IPS DF 19.7 (cell line): ENCODE data around the gene TRMT13.
"Not testable (repeated sequence)": the region's sequence is repeated elsewhere in the genome, so short reads cannot be mapped to it uniquely, and the experiment has no call there.

Experiments
- DNase-seq: peaks from one replicate; pipeline ENCODE4 v3.0.0-alpha.2; 2013; ENCODE audit warnings: low read depth, low spot score

Gene TRMT13

DNA sequence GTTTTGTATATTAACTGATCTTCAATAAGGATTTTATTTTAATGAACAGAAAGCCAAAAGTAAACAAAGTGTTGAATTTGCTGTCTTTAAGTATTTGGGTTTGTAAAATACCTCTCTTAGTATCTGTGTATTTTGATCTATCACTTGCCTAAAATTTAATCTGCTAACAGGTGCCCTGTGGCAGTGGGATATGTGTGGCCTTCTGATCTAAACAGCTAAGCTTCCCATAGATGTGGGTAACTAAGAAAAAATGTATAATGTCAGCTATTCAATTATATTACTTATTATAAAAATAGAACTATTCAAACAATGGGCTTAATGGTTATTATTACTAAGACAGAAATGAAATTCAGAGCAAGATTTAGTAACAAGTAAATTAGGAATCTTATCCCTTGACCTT lies 29.9 kb downstream of the TRMT13 start:
- no peak for DNase-seq

DNA sequence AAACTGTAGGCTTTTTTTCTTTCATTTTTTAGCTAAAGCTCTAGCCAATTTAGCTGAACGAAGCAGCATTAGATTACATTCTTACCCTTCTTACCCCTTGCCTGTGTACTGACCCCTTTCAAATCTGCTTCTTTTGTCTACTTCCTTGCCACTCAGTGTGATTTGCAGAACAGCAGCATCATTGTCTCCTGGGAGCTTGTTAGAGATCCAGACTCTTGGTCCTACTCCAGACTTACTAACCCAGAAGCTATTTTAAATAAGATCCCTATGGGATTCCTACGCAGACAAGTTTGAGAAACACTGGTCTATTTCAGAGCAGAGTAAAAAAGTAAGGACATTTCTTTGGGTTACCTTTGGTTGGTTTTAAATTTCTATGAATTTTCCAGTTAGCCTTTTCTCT lies 31.3 kb downstream of the TRMT13 start:
- no peak for DNase-seq

DNA sequence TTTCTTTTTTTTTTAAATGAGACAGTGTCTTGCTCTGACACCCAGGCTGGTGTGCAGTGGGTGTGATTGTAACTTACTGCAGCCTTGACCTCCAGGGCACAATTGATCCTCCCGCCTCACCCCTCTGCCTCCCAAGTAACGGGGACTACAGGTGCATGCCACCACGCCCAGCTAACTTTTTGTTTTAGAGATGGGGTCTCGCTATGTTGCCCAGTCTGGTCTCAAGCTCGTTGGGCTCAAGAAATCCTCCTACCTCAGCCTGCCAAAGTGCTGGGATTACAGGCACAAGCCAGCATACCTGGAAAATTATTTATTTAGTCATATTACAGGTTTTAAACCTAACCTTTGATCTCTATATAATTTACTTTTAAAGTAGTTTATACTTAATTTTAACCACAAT lies 31.7 kb downstream of the TRMT13 start:
- DNase-seq: no peak

DNA sequence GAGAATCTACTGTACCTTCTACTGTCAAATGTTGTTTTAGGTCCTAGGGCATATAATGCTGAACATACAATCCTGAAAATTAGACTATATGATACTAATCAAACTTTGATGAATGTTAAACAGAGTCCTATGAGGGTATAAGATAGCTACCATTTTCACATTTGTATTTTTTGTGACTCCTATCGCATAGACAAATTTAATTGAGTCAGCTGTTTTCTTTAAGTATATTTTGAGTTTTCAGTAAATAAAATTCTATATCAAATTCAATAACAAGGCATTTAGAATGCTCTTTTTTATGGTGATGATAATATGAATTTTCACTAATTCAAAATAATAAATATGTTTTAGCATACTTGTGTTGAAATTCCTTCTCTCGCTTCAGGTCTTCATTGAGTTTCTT lies 35.1 kb downstream of the TRMT13 start:
- no peak for DNase-seq

DNA sequence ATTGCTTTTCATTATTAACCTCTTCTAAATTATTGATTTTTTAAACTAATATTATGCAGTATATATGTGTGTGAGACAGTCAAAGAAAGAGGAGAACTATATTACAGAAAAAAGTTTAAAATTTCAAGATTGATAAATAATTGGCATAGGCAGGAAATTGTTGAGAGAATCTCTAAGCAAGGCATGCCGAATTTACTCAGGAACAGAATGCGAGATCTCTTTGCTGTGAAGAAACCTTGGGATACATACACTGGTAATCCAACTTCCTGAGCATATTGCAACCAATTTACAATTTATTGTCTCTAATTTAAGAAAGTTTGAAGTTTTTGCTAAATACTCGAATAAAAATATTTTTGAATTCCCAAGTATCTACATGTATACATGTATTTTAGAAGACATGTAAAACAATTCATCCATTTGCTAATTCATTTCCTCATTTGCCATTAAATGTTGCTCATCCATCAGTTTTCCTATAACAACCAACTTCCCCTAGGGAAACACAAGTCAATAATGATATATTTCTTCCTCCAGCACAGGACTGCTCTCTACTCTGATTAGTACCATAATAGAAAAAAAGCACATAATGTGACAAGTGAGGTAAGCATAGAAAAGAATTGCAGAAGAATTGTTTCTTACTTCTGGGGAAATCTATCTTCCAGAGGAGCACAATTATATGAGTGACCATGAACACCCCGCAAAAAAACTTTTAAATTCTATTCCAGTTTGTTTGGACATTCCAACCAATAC lies 44.5 kb downstream of the TRMT13 start:
- no peak for DNase-seq

DNA sequence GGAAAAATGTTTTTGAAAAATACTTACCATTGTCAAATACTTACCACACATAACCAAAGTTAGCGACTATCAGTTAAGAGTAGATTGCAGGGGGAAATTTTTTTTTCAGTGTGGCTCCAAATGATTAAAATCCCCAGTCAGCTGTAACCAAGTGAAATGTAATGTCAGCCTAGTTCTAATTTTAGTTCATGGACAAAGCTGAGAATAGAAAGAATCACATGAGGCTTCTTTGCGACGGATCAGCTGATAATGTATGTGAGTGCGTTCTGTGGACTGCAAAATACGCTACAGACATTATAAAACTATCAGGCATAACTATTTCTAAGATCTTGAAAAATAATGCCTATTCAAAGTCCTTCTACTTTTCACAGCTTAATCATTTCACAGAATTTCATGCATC lies 45.1 kb downstream of the TRMT13 start, which contains the start of gene LRRC39:
Gene LRRC39, minus strand, starts transcription at position 166 of the 400 bp plus-strand sequence. CDS start 9,740 bp downstream, outside the sequence.
- no peak for DNase-seq

DNA sequence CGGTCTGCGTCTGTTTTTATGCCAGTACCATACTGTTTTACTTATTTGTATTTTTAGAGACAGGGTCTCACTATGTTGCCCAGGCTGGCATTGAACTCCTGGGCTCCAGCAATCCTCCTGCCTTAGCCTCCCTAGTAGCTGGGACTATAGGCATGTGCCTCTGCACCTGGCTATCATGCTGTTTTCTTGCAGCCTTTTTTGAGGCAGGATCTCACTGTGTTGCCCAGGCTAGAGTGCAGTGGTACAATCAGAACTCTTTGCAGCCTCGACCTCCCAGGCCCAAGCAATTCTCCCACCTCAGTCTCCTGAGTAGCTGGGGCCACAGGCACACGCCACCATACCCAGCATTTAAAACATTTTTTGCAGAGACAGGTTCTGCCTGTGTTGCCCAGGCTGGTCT lies 50.4 kb downstream of the TRMT13 start:
- DNase-seq: no peak

DNA sequence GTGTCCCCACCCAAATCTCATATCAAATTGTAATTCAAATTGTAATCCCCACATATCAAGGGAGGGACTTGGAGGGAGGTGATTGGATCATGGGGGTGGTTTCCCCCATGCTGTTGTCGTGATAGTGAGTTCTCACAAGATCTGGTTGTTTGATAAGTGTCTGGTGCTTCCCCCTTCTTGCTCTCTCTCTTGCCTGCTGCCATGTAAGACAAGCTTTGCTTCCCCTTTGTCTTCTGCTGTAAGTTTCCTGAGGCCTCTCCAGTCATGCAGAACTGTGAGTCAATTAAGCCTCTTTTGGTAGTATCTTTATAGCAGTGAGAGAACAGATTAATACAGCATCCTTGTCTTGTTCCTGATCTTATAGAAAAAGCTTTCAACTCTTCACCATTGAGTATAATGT lies 51.6 kb downstream of the TRMT13 start:
- no peak for DNase-seq

DNA sequence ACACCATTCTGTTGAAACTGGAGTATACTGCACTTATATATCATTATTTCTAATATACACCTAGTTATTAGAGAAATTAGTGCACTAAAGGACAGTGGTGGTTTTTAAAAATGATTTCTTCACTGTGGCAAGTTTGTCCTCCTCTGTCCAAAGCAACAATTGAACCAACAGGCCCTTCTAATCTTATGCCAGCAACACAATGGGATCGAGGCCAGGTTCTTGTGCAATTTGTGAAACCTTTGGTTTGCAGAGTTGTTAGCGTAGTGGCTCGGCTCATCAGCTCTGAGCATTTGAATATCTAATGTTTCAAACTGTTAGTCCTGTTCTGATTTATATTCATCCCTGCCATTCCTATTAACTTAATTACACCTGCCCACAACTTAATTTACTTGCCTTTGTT lies 54.9 kb downstream of the TRMT13 start:
- no peak for DNase-seq

DNA sequence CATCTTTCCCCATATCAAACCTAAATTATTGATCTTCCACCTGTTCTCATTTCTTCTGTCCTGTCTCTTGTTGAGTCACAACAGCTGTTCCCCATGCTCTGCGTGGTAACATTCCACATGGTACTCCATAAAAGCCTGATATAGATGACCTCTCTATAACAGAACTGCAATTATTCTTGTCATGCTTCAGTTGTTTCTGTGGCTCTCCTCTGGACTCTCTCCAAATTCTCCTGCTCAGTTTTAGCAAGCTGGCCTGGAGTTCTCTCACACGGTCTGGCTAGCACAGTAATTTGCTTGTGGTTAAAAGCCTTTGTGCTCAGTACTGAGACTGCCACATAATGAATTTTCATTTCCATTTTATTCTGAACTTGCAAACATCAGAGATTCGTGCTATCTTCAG lies 55.7 kb downstream of the TRMT13 start:
- DNase-seq: no peak

DNA sequence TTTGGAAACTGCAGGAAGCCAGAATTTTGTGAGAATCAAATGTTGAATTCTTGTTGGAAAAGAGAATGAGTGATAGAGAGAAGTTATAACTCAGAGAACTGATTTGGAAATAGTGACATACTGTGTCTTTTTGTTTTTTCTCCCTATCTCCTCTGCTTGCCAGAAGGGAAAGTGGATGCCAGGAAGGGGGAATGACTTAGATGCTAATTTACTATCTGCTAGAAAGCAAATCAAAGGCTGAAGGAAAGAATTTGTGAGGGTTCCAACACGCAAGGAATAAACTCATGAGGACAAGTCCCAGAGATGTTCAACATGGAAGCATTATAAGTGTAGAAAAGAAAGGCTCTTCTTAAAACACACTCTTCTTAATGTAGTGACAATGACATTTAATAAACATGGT lies 65.6 kb downstream of the TRMT13 start:
- DNase-seq: no peak

DNA sequence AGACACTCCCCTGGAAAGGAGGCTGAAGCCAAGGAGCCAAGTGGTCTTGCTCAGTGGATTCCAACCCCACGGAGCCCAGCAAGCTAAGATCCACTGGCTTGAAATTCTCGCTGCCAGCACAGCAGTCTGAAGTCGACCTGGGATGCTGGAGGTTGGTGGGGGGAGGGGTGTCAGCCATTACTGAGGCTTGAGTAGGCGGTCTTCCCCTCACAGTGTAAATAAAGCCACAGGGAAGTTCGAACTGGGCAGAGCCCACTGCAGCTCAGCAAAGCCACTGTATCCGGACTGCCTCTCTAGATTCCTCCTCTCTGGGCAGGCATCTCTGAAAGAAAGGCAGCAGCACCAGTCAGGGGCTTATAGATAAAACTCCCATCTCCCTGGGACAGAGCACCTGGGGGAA lies 67.1 kb downstream of the TRMT13 start:
- not testable (repeated sequence) for DNase-seq
